Kasumi-1 (cell line): Measurements from ENCODE around the gene OR4F15.
"Not testable (repeated sequence)": the region's sequence is repeated elsewhere in the genome, so short reads cannot be mapped to it uniquely, and the experiment has no call there.

Source experiments
- DNase-seq, 2 experiments: peaks; one replicate each; lab custom pipeline; 2025; lab: John Stamatoyannopoulos, UW

Gene OR4F15, protein sequence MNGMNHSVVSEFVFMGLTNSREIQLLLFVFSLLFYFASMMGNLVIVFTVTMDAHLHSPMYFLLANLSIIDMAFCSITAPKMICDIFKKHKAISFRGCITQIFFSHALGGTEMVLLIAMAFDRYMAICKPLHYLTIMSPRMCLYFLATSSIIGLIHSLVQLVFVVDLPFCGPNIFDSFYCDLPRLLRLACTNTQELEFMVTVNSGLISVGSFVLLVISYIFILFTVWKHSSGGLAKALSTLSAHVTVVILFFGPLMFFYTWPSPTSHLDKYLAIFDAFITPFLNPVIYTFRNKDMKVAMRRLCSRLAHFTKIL

DNA sequence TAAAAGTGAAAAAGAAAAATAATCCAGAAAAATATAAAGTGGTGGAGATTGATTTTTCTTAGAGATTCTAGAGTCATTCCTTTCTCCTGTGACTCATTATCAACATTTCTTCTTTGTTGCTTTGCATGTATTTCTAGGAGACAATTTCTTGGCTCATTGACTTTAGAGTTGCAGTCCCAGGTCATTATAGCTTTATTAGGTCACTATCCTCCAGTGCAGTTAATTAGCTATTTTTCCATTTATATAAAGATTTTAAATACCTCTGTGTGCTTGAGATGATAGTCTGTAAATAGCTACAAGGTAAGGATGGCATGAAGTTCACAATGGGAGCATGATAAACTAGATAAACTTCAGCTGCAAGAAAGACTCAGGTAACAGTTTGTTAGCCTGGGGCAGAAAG, at the start of gene OR4F15:
TSS of gene OR4F15 (plus strand) at position 301 of the 400 bp plus-strand sequence. CDS start 5,985 bp downstream, outside the sequence.
- DNase-seq = no peak

DNA sequence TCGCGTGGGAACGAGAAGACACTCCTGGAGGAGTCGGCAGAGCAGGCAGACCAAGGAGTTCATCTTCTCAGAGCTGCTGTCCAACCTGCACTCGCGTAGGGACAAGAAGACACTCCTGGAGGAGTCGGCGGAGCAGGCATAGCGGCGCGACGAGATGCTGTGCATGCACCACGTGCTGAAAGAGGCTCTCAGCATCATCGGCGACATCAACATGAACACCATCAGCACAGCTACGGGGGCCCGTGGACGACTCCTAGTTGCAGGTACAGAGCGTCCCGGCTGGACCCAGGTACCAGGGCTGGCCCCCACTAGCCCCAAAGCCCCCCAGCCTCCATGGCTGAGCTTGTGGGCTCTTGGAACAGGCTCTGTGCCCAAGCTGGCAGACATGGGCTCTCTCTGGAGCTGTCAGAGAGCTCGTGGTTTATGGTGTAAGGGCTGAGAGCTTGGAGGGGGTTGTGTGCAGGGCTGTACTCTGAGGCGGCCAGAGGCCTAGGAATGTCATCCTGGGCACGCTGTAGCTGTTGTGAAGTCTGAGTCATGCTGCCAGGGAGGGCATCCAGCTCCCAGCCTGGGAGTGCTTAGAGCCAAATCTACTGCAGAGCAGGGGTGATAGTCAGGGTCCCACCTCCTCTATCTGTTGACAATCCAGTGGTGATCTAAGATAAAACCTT, 47.2 kb upstream of the OR4F15 start:
- not testable (repeated sequence) for DNase-seq

DNA sequence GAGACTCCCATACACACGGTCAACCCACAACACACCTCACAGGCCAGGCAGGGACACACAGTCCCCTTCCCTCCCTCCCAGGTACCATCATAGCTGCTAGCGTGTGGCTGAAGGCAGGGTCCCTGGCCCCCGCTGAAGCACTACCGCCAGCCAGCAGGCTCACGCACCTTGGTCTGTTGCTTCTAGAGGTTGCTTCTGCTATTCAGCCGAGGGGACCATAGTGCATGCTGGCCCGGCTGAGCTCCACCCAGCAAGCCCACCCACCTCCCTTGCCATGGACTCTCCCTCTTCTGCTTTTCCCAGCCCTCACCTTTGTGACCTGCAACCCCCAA, 46.7 kb upstream of the OR4F15 start:
- DNase-seq = not testable (repeated sequence)

DNA sequence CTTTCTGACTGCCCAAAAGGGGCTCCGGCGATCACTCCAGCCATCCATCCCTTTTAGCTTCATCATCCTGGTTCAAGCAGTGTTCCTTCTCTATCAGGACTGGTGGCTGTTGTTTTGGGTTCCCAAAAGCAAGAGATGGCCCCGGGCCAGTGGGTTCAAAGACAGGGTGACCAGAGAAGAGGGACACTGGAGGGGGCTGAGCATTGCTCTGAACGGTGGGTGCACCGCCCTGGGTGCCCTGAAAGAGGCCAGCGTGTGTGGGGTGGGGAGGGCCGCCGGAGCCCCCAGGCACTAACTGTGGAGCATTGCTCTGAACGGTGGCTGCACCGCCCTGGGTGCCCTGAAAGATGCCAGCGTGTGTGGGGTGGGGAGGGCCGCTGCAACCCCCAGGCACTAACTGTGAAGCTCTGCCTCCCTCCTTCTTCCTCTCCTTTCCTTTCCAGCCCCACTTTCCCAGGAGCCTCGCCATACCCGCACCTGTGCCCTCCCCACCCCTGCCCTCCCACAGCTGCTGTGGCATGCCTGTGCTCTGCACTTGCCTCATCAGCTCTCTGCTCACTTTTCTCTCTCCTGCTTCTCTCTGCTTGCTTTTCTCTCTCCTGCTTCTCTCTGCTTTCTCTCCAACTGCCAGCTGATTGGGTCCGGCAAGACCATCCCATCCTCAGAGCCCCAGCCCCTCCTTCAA, 46.1 kb upstream of the OR4F15 start:
- DNase-seq = no peak

DNA sequence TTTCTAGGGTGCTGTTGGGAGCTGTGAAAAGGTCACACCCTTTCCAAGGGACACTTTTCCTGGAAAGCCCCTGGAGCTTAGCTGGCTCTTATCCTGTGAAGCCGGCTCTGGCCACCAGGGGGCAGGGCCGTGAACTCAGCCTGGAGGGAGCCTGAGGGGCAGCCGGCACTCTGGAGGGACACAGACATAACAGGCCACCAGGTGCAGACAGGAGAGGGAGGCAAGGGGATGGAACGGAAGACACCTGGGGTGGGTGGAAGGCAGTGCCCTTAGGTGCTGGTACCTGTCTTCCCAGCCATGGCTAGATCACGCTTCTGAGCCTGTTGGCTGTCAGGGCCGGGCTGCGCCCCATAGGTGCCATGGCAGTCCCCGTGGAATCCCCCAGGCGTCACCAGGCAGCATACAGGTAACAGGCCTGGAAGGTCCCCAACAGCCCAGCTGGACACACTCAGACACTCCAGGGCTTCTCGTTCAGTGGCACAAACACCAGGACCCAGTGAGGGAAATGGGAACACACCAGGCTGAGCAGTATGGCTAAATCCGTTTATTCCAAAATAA, 44.8 kb upstream of the OR4F15 start:
- not testable (repeated sequence) for DNase-seq

DNA sequence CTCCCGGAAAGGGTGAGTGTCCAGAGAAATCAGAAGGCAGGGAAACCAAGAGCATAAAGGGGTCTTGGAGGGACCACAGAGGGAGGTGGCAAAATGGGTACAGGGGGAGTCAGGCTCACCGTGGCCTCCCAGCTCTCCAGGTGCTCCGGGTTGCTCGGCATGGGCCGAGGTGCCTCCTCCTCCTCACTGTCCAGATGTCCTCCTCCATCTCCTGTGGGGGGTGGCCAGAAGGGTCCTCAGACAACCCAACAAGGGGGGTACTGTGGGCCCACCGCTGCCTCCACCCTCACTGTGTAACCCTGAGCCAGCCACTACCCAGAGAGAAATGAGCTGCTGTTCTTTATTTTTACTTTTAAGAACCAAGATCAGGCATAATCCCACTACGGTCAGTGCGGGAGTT, 39.1 kb upstream of the OR4F15 start:
- DNase-seq = no peak

DNA sequence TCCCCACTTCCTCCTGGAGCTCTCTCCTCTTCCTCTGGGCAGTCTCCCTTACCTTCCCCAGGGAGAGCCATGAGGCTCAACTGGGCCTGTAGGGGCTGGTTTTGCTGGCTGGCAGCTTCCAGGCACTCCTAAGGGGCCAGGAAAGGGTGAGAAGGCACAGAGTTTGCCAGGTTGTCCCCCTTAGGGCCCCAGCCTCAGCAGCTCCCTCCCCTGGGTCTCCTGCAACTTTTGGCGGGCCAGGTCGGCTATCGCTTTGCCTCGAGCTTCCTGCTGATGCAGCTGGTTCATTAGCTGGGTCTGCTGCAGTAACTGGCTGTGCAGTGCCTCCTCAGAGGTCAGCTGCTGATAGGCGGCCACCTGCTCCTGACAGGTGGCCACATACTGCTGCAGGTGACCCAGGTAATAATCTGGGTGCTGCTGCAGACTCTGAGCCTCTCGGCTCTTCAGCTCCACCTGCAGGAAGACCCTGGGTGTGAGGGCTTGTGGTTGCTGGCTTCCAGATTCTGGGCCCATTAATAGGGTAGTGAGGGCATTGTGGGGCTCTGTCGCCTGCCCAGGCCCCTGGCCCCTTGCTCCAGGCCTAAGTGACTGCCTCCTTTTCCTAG, 38.4 kb upstream of the OR4F15 start:
- DNase-seq = no peak

DNA sequence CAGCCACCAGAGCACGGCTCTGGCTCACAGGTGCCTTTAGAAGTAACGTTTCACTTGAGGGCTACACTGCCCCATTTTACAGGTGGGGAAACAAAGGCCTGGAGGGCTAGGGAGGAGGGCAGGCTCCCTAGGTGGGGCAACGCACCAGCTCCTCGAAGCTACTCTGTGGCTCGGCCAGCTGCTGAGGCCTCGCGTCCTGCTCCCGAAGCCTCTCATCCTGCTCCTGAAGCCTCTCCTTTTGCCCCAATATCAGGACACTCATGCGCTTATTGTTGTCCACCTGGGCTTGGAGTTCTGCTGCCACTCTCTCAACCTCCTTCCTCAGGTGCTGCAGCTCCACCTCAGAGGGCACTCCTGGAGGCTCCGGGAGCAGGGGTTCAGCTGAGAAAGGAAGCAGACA, 36.9 kb upstream of the OR4F15 start:
- DNase-seq = no peak

DNA sequence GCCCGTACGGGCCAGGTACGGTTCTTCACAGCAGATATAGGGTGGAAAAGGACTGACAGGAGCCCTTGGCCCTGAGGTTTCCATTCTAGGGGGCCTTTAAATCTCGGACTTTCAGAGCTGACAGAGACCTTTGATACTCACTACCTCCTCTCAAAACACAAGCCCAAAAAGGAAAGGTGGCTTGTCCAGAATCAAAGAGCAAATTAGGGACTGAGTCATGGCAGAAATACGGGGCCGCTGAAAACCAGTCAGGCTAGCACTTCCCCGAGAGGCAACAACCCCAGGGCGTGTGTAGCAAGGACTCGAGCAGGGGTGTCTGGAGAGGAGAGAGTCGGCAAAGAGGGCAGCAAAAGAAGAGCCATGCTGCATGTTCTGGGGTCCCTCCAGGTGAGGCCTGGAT, 33.4 kb upstream of the OR4F15 start:
- not testable (repeated sequence) for DNase-seq

DNA sequence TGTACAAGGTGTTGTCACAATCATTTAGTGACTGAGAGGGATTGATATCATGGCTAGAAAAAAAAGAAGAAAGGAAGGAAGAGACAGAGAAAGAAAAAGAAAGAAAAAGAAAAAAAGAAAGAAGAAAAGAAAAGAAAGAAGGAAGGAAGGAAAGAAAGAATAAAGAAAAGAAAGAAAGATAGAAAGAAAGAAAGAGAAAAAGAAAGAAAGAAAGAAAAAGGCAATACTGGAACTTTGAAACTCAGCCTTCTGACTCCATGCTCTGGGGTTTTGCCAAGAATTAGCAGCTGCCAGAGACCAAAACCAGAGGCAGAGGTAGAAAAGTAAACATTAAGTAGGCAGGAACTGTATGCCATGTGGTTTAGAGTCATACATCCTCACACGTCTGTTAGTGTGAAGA, 31.8 kb upstream of the OR4F15 start:
- DNase-seq = not testable (repeated sequence)

DNA sequence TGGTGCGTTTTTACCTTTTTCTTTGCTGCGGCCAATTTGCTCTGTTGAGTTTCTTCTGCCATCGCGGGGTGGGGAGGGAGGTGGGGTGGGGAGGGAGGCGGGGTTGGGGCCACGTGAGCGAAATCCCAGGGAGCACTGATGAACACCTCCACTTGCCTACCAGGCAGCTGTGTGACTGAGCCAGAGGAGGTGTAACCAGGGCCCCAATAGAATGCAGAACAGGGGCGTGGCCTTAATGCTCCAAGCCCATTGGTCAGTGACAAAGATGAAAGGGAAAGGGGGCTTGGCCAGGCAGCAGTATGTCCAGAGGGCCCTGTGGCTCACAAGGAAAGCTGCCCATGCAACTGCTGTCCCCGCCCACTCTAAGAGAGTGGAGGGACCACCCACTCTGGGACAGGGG, 30.1 kb upstream of the OR4F15 start:
- DNase-seq = no peak

DNA sequence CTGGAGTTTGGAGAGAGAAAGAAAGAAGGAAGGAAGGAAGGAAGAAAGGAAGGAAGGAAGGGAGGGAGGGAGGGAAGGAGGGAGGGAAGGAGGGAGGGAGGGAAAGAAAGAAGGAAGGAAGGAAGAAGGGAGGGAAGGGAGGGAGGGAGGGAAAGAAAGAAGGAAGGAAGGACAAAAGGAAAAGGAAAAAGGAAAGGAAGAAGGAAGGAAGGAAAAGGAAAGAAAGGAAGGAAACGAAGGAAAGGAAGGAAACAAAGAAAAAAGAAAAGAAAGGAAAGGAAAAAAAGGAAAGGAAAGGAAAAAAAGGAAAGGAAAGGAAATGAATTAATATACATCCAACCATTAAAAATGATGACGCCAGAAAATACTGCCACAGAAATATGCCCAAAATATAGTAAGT, 27.4 kb upstream of the OR4F15 start:
- no peak for DNase-seq

DNA sequence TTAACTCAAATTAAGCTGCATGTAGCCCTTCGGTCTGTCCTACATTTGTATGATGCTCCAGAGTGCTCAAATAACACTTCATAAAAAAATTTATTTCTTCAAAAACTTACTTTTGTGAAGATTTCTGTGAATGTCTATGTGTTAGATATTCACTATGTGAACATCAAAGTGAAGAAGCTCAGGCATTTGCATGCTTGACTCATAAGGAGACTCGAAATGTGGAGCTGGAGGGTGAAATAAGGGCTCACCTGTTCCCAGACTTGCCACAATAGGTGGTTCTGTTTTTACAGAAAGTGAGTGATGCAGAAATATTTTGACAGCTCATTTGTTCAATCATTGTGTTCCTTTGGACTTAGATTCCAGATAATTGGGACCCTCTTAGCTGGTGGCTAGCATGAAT, 25.6 kb upstream of the OR4F15 start:
- DNase-seq = not testable (repeated sequence)

DNA sequence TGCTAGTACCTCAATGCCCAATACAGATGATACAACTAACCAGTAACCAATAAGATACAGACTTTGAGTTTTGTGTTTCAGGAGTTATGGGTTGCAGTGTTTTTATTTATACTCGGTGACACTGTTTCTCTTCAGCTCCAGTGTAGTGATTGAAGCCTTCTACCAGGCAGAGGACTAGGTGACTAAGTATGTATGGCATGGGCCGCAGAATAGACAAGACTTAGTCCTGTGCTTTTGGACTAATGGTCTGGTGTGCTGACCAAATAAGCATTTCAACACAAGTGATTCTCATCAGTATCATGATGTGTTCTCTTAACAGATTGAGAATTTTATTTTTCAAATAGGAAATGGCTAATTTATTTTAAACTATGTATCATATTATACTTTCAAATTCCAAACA, 24.0 kb upstream of the OR4F15 start:
- not testable (repeated sequence) for DNase-seq

DNA sequence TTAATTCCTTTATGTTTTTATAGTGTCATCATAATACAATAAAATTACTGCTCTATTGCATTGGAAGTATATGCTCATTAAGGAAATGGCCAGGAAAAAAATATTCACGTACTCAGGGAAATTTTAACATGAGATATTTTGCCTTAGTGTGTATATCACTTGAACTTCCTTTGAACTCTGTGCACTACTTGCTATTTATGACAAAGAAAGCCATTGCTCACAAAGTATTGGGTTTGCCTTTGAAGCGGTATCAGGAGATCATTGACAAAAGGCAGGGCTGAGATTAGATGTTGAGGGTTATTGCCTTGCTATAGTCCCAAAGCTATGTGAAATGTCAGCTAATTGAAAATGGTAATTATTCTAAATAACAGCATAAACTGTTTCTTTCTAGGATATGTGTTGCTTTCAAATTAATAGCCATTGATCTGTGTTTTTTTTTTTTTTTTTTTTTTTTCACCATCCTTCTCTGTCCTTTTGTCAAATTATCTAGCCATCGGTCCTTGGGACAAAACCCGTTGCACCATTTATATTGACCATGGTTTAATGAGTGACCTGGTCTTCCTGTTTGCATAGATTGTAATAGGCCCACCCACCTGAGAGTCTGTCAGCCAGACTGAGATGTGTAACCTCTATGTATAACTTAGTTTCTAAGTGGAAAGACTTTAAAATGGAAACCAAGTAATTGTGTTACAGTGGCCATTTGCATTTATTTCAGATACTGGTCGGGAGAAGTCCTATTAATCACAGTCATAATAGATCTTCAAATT, 23.3 kb upstream of the OR4F15 start:
- DNase-seq = not testable (repeated sequence)

DNA sequence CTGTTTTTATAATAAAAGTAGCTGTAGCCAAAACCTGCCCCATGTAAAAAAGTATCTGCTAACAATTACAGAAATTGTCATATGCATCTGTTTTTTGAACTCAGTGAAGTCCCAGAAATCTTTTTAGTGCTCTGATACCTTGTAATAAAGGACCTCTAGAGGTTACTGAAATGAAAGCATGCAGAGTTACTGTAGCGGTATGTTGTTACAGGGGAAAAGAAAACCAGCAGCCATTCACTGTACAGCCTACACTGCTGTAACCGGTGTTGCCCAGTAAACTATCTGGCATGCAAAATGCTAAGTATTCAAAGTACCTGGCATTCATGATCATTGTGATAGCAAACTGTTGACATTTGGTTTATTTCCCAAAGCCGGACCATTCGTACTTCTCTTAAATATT, 21.3 kb upstream of the OR4F15 start:
- not testable (repeated sequence) for DNase-seq

DNA sequence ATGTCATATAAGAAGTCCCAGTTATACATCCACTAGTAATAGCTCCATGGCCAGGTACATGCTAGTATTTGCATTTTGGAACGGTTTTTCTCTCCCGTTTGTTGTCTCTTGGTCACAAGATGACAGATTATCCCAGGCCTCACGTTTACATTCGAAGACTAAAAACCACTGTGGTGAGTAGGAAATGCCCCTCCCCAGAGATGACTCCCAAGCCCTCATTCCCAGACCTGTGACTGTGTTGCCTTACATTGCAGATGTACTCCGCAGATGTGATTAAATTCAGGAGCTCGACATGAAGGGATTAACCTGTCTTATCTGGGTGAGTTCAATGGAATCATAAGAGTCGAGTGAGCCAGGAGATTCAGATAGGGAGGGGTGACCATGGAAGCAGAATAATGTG, 18.0 kb upstream of the OR4F15 start:
- DNase-seq = not testable (repeated sequence)

DNA sequence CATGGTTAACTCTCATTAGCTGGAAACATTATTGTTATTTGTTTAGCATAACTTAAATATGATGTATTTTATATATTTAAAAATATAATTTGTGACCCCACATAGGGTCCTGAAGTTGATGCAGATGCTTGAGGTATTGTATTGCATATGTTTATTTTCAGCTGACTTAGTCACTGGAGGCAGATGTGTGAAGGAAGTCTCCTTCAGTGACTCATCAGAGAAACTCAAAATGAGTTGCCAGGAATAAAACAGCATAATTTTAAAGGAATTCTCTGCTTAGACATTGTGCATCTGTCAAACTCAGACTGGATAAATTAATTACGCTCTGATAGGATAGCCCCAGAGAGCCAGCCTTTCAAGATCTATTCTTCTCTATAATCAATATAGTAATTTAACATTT, 16.5 kb upstream of the OR4F15 start:
- DNase-seq = no peak

DNA sequence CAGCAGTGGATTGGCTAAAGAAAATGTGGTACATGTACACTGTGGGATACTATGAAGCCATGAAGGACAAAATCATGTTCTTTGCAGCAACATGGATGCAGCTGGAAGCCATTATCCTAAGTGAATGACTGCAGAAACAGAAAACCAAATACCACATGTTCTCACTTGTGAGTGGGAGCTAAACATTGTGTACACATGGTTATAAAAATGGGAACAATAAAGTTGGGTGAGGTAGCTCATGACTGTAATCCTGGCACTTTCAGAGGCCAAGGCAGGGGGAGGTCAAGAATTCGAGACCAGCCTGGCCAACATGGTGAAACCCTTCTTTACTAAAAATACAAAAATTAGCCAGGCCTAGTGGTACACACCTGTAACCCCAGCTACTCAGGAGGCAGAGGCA, 12.3 kb upstream of the OR4F15 start:
- no peak for DNase-seq

DNA sequence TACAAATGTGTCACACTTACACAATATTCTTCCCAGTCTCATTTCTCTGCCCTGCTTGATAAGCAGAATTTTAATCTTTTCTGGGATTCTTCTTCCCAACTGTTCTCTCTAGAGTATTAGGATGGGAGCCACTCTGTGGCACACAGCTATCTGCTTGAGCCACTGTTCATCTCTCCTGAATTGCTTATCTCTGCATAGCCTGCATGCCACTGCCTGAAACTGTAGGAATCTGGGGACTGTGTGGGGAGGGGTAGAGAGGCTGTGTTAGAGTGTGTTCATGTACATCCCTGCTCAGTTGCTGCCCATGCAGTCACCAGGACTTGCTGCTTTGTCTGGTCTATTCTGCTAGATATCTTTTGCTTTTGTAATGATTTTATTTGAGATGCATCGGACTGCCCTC, 11.0 kb upstream of the OR4F15 start:
- DNase-seq = no peak

DNA sequence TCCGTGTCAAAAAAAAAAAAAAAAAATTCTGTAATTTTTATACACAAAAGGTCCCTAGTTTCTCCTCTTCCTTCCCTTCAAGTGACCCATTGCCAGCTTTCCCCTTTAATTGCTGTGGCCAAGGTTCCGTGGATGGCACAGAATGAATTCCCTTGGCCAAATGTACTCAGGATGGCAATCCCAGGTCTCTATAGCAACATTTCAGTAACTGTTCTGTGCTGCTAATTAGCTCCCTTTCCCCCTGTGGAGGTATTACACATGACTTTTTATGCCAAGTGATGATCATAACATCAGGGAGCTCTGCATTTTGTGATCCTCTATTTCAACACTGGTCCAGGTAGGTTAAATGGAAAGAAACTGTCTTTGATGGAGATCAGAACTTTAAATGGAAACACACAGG, 8.8 kb upstream of the OR4F15 start, which contains the start of gene OR4F6:
TSS of gene OR4F6 (plus strand) at position 301 of the 400 bp plus-strand sequence. CDS start 2,211 bp downstream, outside the sequence.
- no peak for DNase-seq

DNA sequence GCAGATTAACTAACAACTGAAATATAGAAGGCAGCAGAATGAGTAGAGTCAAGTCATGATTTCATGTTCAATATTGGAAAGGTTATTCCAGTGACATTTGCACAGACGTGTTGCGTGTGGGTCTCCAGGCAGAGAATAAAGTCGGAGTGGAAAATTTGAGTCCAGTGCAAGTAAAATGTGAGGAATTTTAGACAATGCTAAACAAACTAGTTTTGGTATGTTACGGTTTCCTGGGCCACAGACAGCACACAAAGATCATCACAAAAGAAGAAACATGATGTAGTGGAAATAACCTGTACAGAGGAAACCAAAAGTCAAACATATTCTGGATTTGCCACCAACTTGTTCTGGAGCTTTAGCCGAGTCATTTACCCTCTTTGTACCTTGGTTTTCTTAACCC, 8.3 kb upstream of the OR4F15 start:
- no peak for DNase-seq
